ENCODE data around the gene TRIM52. TPM values are rescaled to one million over a fixed set of nuclear protein-coding genes. Genes with fewer than 3 reads are reported as not detected.
"Not testable (repeated sequence)": the region's sequence is repeated elsewhere in the genome, so short reads cannot be mapped to it uniquely, and the experiment has no call there.

The TRIM52 gene
- total RNA-seq, 1 donor from 2014 or later: 12.3 TPM

GRCh38 chr5:181267291-181267904, 6.5 kb upstream of the TRIM52 start:
- H3K4me1 Mint-ChIP-seq (ENCODE audit: low read depth): peaks cover 12% of the 10 kb centered on the region
- not testable (repeated sequence) for H3K27me3 Mint-ChIP-seq; H3K4me3 Mint-ChIP-seq (ENCODE audit: low read depth); H3K9me3 Mint-ChIP-seq (ENCODE audit: low read depth); DNase-seq (ENCODE audit: low spot score, unreplicated experiment); H3K36me3 Mint-ChIP-seq (ENCODE audit: insufficient read depth)
- peak; percentile 16 for TF ChIP-seq CTCF (IDR thresholded peaks at IDR 0.05; ENCODE audit: unreplicated experiment)
- H3K27ac Mint-ChIP-seq: peak overlapping the region; percentile 75

GRCh38 chr5:181265092-181265671, 4.2 kb upstream of the TRIM52 start:
- peaks cover 5% of the 10 kb centered on the region for H3K36me3 Mint-ChIP-seq (ENCODE audit: insufficient read depth)
- no peaks in the 10 kb centered on the region for H3K9me3 Mint-ChIP-seq (ENCODE audit: low read depth)

GRCh38 chr5:181263633-181264032, 2.7 kb upstream of the TRIM52 start:
- DNase-seq (ENCODE audit: low spot score, unreplicated experiment): no peak
- Mint-ChIP-seq H3K9me3 (ENCODE audit: low read depth) (no peaks in the 10 kb centered on the region), H3K27ac (no peak overlapping the region), H3K4me3 (ENCODE audit: low read depth) (peak overlapping the region; percentile 90), H3K27me3 (no peaks in the 10 kb centered on the region), H3K4me1 (ENCODE audit: low read depth) (peaks cover 36% of the 10 kb centered on the region), H3K36me3 (ENCODE audit: insufficient read depth) (peaks cover 5% of the 10 kb centered on the region)
- TF ChIP-seq CTCF (IDR thresholded peaks at IDR 0.05; ENCODE audit: unreplicated experiment): no peak

More at GRCh38 chr5:181265092-181265671, 4.2 kb upstream of the TRIM52 start:
- no peak for DNase-seq (ENCODE audit: low spot score, unreplicated experiment)
- no peak overlapping the region for H3K27ac Mint-ChIP-seq
- H3K4me3 Mint-ChIP-seq (ENCODE audit: low read depth): no peak overlapping the region
- TF ChIP-seq CTCF (IDR thresholded peaks at IDR 0.05; ENCODE audit: unreplicated experiment): no peak
- H3K4me1 Mint-ChIP-seq (ENCODE audit: low read depth): peaks cover 20% of the 10 kb centered on the region
- H3K27me3 Mint-ChIP-seq: no peaks in the 10 kb centered on the region

- Mint-ChIP-seq H3K27ac (peak overlapping the region; percentile 97), H3K36me3 (ENCODE audit: insufficient read depth) (peaks cover 5% of the 10 kb centered on the region), H3K9me3 (ENCODE audit: low read depth) (no peaks in the 10 kb centered on the region), H3K4me3 (ENCODE audit: low read depth) (peak overlapping the region; percentile 90), H3K4me1 (ENCODE audit: low read depth) (peaks cover 26% of the 10 kb centered on the region), H3K27me3 (no peaks in the 10 kb centered on the region)
- no peak for TF ChIP-seq CTCF (IDR thresholded peaks at IDR 0.05; ENCODE audit: unreplicated experiment)
- peak; percentile 43 for DNase-seq (ENCODE audit: low spot score, unreplicated experiment)
These were observed 542 bp upstream of the TRIM52 start for GRCh38 chr5:181261320-181262049.

- Mint-ChIP-seq H3K9me3 (ENCODE audit: low read depth) (no peaks in the 10 kb centered on the region), H3K4me1 (ENCODE audit: low read depth) (peaks cover 26% of the 10 kb centered on the region), H3K4me3 (ENCODE audit: low read depth) (peak overlapping the region; percentile 90), H3K36me3 (ENCODE audit: insufficient read depth) (peaks cover 5% of the 10 kb centered on the region), H3K27me3 (no peaks in the 10 kb centered on the region), H3K27ac (peak overlapping the region; percentile 97)
- no peak for DNase-seq (ENCODE audit: low spot score, unreplicated experiment)
- TF ChIP-seq CTCF (IDR thresholded peaks at IDR 0.05; ENCODE audit: unreplicated experiment): no peak
These were observed 796 bp downstream of the TRIM52 start for GRCh38 chr5:181259974-181260719.

Data from progenitor cell of endocrine pancreas (in vitro differentiated cells).